ENCODE results near the gene HSPB9.

- TF ChIP-seq EZH2 (IDR thresholded peaks at IDR 0.05; ENCODE audit: insufficient read depth, poor library complexity, severe bottlenecking): no peak
- no peak for TF ChIP-seq EZH2phosphoT487 (IDR thresholded peaks at IDR 0.05; ENCODE audit: insufficient read depth, low read depth)
Observed at GRCh38 chr17:42163696-42164407, 41.2 kb downstream of the HSPB9 start.
